ENCODE measurements around the gene TSPAN14. TPM values are rescaled to one million over a fixed set of nuclear protein-coding genes. Genes with fewer than 3 reads are reported as not detected.

The TSPAN14 gene
- total RNA-seq, 1 experiment from 2014 or later, result 17.3 TPM

DNA sequence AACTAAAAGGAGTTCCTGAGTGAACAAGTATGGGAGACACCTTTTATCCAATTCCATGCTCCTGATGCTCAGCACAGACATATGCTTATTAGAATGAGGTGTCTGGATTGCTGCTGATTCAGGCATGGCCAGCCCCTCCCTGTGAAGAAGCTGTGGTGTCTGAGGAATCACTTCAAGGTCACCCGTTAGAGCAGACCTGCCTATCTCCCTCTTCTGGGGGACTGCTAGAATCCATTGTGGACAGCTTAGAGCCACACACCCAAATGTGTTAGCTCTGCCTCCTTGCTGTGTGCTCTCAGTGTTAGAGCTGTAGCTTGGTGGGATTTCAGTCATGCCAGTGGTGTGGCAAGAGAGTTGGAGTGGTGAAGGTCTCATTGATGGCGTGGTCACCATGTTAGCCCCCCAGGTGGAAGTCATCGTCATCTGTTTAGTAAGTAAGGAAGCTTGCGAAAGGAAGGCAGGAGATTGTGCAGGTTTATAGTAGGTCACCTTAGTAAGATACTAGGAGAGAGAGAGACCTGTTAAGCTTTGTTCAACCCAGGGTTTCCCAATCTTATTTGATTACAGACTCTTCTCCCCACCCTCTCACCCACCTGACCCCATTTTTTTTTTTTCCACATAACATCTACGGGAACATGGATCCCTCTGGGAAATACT is 32.9 kb upstream of the TSPAN14 start:
- DNase-seq (ENCODE audit: extremely low read depth, low read depth), result no peak

DNA sequence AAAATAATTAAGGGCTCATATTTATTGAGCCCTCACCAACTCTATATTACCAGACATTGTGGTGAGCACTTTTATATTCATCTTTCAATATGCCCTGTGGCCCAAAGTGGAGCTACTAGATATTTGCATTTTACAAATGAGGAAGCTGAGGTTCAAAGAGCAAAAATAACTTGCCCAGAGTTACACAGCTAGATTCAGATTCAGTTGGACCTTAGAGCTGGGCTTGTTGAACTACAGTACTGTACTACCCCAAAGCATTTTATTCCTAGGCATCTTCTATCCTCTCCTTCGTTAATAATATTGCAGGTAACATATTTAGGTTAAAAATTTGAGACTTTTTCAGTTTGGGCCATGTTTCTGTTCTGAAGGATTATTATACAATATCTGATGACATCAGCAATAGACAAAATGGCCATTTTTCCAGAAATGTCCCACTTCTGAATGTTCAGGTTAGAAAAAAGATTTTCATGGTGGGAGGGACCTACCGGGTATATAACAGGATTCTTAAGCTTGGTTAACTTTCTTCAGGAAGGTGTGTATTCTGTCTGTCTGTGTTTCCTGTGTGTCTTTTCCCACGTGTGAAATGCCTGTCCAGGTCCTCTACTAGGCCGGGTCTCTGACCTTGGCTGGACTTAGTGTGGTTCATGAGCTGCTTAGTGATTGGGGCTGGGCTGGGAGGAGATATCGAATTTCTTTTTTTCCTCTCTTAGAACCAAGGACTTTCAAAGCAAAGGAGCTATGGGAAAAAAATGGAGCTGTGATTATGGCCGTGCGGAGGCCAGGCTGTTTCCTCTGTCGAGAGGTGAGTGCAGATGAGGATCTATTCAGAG is 32.2 kb upstream of the TSPAN14 start:
- DNase-seq (ENCODE audit: extremely low read depth, low read depth), result no peak

DNA sequence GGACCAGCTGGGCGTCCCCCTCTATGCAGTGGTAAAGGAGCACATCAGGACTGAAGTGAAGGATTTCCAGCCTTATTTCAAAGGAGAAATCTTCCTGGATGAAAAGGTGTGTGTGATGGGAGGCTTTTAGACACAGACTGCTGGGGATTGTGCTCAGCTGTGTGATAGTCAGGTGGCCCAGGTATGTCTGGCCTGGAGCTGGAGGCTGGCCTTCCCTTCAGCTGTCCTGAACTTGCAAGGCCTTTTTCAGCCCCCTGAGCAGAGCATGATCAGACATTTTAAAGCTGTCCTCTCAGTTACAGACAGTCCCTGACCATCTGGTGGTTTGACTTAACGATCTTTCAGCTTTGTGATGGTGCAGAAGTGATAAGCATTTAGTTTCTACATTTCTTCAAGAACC is 28.2 kb upstream of the TSPAN14 start:
- DNase-seq (ENCODE audit: extremely low read depth, low read depth), result no peak

DNA sequence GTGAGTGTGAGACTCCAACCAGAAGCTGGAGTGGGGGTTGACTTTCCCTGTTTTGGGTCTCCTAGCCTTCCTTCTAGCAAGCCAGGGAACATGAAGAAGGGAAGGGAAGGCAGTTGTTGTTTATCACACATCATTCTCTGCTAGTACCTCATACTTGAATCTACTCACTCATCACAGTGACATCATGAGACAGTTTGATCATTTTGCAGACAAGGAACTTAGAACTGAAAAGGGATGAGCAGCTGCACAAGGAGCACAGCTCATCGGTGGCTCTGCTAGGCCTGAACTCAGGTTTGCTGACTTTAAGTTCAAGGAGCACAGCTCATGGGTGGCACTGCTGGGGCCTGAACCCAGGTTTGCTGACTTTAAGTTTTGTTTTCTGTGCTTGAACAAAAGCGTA is 26.6 kb upstream of the TSPAN14 start:
- no peak for DNase-seq (ENCODE audit: extremely low read depth, low read depth)

DNA sequence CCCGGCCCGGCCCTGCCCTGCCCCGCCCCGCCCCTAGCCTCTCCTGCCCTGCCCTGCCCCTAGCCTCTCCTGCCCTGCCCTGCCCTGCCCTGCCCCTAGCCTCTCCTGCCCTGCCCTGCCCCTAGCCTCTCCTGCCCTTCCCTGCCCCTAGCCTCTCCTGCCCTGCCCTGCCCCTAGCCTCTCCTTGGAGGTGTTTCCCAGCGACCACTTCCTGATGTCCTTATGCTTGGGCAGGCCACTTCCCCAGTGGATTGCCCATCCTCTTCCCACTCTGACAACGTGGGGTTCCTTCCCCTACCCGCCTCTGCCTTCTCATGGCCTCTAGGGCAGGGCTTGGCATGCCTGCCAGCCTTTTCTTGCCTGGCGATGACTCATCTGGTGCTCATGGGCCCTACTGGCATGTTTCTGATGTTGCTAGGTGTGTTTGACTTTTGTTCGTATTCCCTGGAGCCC is 24.6 kb upstream of the TSPAN14 start:
- DNase-seq (ENCODE audit: extremely low read depth, low read depth), result peak; percentile 58

DNA sequence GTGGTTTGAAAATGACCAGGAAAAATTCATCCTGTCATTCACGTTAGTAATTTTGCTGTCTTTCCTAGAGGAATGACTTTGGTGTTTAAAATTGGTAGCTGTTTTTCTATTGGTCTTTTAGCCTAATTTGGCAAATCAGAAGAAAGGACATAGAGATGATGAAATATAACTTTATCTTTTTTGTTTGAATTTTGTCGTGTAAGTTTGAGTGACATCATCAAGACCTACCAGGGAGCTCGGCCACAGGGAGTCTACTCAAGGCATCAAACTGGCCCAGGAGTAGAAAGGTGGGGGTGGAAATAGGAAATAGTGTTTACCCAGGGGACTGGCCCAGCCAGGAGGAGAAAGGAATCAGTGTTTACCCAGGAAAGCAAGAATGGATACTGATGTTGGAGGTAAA is 21.0 kb upstream of the TSPAN14 start:
- no peak for DNase-seq (ENCODE audit: extremely low read depth, low read depth)

DNA sequence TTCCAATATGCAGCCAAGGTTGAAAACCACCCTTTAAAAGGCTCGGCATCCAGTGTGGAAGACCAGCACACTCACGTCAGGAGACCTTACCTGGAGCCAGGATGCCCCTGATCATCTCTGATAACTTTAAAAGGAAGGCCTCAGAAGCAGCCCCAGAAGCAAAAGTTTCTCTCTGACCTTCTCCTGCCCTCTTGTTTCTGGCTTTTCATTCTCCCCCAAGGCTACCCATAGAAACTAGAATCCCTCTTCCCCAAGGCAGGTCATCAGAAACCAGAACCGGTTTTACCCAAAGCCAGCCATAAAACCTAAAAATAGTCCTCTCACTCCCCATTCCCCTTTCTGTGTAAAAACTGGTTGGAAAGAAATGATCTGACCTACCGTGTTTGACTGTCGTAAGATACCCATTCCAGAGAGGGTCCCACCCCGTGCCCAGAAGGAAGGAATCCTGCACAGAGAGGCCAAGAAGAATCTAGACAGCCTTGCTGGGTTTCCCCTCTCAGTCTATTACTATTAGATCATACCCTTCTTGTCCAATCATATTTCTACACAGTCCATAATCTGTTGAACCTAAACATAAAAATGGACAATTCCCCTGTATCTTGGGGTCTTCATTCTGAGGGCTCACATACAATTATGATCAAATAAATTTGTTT is 17.5 kb upstream of the TSPAN14 start:
- DNase-seq (ENCODE audit: extremely low read depth, low read depth), result no peak

DNA sequence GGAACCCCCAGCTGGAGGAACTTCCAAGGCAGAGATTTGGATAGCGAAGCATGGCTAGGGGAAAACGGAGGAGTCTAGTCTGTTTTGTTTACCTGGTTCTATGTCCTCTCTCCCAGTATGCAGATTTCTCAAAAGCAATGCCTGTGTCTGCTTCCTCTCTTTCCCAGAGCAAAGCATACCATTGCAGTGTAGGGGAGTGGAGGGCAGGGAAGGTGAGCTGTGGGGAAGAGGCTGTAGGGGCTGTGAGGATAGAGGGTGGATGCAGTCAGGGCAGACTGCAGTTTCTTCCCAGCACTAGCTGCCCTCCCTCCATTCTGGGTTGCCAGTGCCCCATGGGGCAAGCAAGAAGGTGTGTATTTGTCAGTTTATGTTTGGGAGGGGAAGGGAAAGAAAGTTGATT is 16.9 kb upstream of the TSPAN14 start:
- no peak for DNase-seq (ENCODE audit: extremely low read depth, low read depth)

DNA sequence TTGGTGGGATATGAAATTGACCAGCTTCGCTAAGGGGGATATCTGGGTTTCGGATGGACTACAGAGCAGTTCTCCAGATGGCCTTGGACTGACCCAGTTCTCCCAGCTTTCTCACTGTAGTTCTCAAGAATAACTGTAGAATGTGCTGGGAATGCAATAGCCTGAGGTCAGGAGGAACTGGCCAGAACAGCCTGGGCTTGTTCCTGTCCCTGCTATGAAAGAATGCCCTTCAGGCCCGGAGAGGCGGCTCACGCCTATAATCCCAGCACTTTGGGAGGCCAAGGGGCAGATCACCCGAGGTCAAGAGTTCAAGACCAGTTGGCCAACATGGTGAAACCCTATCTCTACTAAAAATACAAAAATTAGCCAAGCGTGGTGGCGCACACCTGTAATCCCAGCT is 12.3 kb upstream of the TSPAN14 start:
- no peak for DNase-seq (ENCODE audit: extremely low read depth, low read depth)

DNA sequence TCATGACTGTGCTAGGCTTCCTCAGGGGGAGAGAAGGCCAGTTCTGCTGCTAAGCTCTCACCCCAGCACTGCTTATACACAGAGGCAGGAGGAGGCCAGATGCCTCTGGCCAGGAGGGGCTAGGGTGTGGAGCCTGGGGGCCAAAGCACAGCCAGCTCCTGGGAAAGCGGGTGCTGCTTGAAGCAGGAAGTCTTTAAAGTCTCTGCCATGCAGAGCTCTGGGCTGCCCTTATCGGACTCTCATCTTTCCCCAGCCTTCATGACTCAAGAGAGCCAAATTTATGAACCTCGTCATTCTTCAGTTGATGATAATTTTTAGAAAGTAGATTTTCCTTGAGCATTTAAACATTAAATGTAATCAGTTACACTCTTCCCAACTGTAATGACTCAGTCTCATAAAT is 11.2 kb upstream of the TSPAN14 start:
- DNase-seq (ENCODE audit: extremely low read depth, low read depth), result no peak

DNA sequence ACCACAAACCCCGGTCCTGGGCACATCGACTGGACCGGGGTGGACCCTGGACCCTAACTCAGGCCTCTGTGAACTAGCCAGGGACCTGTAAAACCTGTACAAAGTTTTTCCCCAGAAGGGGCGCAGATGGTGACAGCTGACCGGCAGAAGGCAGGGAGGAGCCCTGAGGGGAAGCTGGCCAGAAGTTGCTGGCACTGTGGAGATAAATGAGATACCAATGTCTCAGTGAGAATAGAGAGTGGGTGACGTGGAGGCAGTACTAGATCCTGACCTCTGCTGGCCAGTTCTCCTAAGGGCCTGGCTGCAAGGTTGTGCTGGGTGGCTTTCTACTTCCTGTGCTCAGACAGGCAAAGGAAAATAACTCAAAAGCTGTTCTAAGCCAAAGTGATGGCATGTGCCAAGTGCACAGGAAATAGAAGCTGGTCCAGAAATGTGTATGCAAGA is 10.6 kb upstream of the TSPAN14 start:
- DNase-seq (ENCODE audit: extremely low read depth, low read depth), result no peak

DNA sequence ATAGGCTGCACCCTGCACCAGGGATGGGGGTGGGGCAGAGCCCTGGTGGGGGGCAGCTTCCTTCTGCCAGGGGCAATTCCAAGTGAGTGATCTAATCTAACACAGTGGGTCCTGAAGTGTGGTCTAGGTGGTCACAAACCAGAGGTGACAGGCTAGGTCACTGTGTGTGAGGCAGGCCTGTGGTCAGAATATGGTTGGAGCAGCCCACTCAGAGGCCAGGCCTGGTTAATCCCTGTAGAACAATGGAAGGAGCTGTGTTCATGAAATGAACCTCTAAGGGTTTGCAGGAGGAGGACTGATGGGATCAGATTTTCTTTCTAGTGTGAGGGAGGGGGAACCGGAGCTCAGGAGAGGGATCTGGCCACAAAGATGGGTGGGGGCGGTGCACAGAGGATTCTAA is 10.0 kb upstream of the TSPAN14 start:
- DNase-seq (ENCODE audit: extremely low read depth, low read depth), result no peak

DNA sequence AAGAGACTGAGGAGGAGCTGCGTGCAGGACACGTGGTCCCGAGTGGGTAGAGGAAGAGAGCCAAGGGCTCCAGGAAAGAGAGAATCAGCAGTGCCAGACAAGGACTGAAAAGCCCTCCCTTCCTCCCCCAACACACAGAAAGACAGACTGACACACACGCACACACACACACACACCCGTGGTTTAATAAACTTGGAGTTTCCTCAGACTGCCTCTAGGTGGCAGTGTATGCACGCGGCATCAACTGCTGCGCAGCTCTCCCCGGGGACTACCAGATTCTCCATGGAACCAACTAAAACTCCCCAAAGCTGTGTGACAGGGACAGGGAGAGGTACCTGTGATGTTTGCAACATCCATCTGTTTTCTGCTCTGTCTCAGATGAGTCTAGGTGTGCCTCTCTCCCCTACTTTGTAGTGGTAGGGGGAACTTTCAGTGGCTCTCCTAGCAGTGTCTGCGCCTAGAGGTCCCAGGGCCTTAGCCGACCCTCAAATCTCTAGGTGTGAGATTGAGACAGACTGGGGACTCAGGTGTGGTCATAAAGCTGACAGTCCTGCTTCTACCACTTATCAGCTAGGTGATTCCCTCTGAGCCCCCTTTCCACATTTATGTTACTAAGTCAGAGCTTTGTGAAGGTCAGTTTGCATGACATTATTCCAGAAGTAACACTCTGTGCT is 9.3 kb upstream of the TSPAN14 start:
- peak; percentile 72 for DNase-seq (ENCODE audit: extremely low read depth, low read depth)

DNA sequence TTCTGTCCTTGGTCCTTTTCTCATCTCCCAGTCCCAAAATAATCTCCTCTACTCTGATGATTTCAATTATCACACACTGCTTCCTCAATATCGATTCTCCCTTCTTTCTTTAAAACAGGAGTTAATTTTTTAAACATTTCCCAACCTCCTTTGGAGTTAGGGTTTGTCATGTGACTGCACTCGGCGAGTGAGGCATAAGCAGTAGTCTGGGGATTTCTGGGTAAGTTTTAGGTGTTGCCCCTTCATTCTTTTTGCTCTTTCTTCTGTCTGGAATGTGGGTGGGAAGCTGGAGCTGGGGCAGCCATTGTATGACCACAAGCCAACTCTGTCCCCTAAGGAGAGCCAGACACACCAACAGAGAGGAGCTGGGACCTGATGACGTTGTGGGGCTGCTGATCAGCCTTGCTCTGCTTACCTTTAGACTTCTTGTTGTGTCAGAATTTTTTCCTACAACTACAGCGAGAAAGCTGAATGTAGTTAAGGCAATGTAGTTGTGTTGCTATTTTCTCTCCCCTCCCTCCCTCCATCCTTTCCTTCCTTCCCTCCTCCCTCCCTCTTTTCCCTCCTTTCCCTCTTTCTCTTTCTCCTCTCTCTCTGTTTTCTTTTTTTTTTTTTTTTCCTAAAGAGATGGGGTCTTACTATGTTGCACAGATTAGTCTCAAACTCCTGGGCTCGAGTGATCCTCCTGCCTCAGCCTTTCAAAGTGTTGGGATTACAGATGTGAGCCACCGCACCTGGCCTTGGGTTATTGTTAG is 6.5 kb upstream of the TSPAN14 start:
- no peak for DNase-seq (ENCODE audit: extremely low read depth, low read depth)

DNA sequence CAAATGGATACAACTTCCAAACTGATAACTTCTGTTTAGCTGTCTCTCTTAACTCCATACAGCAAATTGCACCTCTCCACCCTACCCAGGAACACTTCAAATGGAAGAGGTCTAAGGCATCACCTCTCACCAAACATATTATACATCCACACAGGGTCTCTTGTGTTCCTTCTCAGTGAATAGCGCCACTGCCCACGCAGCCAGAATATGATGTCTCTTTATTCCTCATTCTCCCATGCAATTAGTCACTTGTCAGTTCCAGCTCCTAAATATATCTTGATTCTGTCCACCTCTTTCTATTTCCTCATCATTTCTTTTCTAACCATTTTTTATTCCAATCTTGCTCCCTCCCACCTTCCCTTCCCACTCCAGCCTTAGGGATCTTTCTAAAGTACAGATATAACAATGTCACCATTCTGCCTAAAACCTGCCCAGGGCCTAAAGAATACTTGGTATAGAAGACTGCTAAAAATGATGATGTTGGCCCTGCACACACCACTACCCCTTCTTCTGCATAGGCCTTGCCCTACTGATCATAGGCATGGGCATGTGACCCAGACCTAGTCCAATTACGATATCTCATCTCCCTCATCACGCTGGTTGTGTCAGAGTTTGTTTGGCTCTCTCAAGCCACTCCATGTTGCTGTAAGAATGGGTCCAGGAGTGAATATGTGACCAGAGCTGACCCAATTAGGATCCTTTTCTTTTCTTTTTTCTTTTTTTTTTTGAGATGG is 5.7 kb upstream of the TSPAN14 start:
- no peak for DNase-seq (ENCODE audit: extremely low read depth, low read depth)

DNA sequence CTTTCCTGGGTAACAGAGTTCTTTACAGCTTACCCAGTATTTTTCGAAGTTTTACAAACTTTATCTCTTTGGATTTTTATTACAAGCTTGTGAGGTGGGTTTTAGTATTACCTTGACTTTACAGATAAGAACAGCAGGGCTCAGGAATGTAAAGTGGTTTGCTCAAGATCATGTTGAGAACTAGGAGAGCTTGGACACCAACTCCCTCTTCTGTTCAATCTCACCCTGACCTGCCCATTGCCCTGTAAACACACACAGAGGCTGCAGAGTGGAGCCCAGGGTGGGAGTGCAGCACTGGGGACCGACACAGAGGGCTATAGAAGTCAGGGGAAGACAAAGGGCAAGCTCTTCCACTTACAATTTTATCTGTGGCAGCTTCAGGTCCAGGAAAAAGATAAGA is 4.6 kb upstream of the TSPAN14 start:
- no peak for DNase-seq (ENCODE audit: extremely low read depth, low read depth)

DNA sequence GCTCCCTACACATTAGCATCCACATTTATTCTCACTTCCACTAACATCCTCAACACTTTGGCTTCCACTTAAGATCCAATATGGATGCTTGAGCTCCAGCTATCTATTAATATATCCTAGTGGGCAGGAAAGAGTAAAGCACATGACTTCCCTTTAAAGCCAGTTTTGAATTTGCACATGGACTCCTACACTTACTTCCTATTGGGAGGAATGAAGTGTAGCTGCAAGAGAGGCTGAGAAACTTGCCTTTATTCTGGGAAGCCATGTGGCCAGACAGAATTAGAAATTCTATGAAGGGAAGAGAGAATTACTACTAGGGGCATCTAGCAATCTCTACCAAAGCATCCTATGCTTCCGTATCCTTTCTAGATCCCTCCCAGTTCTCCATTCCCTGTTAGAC is 3.0 kb upstream of the TSPAN14 start:
- no peak for DNase-seq (ENCODE audit: extremely low read depth, low read depth)

DNA sequence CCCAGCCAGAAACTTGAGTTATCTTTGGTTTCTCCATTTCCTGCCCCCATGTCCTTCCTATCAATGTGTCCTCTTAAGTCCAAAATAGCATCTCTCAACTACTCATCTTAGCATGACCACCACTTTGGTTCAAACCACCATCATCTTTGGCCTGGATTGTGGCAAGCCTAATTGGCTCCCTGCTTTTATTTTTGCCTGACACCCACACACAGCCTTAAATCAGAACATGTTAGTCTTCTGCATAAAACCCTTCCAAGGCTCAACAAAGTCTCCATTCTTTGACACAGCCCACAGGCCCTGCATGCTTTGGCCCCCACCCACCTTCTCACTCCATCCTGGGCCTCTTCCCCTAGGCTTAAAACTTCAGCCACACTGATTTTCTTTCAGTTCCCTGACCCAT is 2.0 kb upstream of the TSPAN14 start:
- no peak for DNase-seq (ENCODE audit: extremely low read depth, low read depth)

DNA sequence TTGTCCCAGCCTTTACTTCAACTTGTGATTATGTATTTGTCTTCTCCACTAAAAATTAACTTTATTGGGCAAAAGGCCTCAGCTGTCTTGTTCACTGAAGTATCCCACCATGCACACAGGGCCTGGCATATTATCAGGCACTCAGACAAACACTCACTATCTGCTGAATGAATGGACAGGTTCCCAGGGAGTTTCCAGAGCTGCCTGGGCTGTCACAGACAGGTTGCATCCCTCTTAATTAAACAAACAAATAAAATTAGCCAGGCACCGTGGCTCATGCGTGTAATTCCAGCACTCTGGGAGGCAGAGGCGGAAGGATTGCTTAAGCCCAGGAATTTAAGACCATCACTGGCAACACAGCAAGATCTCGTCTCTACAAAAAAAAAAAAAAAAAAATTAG is 1.5 kb upstream of the TSPAN14 start:
- DNase-seq (ENCODE audit: extremely low read depth, low read depth), result no peak
